NT2/D1 (cell line): Measurements from ENCODE around the gene RPL23.

Experiments
- SUZ12 ChIP-seq: IDR thresholded peaks from 2 replicates; pipeline ENCODE4 v1.6.1; 2011; ENCODE audit not compliant: insufficient read length, insufficient read depth; ENCODE audit errors: extremely low read depth
- YY1 ChIP-seq: IDR thresholded peaks from 2 replicates; pipeline ENCODE4 v1.6.1; 2011; ENCODE audit not compliant: insufficient read length, insufficient read depth
- ZNF274 ChIP-seq: IDR thresholded peaks from 2 replicates; pipeline ENCODE4 v1.6.1; 2011; ENCODE audit warnings: mild to moderate bottlenecking, low read depth, low read length

DNA sequence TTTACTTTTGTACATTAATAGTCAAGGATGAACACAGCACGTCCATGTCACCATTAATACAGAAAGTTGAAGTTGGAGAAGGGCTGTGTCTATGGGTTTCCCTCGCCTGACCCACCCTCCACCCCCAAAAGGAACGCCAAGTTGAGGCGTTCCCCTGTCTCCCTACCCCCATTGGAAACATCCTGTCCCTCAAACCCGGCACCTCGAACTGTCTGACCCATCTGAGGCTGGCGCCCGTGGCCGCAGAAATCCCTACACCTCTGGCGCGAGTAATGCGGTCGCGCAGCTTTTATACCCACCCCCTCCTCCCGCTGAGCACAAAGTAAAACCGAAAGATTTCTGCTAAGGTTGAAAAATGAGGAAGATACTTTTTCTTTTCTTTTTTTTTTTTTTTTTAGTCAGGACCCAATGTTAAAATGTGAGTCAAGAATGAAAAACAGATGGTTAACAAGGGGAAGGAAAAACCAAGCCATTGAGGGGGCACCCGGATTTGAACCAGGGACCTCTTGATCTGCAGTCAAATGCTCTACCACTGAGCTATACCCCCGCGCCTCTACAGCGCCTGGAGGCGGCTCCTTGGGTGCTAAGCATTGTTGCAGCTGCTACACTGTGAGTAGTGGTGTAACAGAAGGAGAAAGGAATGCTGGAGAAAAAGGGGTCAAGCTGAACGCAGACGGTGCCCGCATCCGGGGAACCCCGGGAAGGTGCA is 15.4 kb upstream of the RPL23 start:
- no peak for TF ChIP-seq YY1
- TF ChIP-seq ZNF274 = no peak
- TF ChIP-seq SUZ12 = no peak
